Measurements from ENCODE around the gene ACACB. TPM values are rescaled to one million over a fixed set of nuclear protein-coding genes. Genes with fewer than 3 reads are reported as not detected.
A peak's percentile ranks its signal among the peaks of the same experiment; 100 is the strongest.

ACACB gene
- 1.9 TPM for polyA plus RNA-seq (2013, experiment 1 of 2; ENCODE audit: insufficient read length)
- polyA plus RNA-seq (2013, experiment 2 of 2; ENCODE audit: insufficient read length): 0.97 TPM

DNA sequence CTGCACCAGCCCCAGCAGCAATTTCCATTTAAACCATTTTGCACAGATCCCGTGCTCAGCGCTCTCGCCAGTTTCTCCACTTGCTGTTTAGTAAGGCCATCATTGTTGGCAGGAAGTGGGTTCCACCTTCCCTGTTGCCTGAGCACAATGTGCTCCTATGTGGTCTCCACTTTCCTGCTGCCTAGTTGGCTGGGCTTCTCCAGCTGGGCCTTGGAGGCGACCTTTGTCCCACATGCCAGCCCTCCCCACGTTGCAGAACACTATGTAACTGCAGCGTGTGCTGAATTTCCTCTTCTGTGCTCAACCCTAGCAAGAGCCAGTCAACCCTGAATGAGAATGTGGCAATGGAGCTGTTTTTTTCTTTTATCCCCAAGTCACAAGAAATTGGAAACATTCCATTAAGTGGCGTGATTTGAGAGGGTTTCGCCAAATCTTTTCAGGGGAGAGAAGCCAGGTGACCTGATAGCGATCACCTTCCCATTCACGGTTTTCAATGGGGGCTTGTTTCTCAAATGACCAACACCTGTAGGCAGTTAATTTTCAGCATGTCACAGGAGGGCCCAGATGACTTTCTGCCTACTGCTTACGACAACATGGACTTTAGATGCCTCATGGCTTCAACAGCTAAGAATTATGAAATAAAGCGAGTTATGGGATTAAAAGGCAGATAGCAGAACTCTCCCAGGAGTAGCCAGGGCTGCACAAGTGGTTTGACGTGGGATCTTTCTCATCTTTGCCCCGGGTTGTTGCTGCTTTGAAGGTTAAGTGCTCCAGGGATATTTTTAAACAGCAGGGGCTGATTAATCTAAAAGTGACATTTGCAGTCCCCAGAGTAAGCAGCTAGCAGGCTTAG is at the start of gene ACACB:
Gene ACACB (plus strand): TSS at position 830 of the 853 bp plus-strand sequence. CDS start 22,819 bp downstream, outside the sequence.
- DNase-seq: no peak

GRCh38 chr12:109069307-109070271 is 46.8 kb upstream of the ACACB start:
- DNase-seq: no peak

DNA sequence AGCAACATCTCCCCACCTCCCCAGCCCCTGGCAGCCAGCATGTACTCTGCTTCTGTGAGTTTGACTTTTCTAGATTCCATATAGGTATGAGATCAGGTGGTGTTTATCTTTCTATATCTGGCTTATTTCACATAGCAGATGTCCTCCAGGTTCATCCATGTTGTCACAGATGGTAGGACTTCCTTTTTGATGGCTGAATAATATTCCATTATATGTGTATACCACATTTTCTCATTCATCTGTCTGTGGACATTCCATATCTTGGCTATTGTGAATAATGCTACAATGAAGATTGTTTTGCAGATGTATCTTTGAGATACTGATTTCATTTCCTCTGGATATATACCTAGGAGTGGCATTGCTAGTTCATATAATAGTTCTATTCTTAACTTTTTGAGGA is 41.5 kb upstream of the ACACB start:
- no peak for DNase-seq

- DNase-seq: no peak
Measured at GRCh38 chr12:109082751-109083150, 33.6 kb upstream of the ACACB start.

DNA sequence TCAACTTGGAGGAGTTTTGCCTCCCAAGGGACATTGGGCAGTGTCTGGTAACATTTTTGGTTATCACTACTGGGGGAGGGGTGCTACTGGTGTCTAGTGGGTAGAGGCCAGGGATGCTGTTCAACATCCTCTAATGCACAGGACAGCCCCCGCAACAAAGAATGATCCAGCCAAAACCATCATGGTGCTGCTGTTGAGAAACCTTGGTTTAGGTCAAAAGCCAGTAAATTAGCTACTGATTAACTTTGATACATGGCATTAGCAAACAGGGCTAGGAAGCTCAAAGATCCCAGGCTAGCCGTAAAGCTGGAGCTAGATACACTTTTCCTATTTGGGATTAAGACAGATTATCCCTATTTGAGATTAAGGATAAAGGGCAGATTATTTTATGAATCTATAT is 32.0 kb upstream of the ACACB start:
- no peak for DNase-seq

GRCh38 chr12:109085590-109085989 is 30.8 kb upstream of the ACACB start:
- DNase-seq: no peak

- DNase-seq: no peak
Measured at GRCh38 chr12:109087250-109087649, 29.1 kb upstream of the ACACB start.

DNA sequence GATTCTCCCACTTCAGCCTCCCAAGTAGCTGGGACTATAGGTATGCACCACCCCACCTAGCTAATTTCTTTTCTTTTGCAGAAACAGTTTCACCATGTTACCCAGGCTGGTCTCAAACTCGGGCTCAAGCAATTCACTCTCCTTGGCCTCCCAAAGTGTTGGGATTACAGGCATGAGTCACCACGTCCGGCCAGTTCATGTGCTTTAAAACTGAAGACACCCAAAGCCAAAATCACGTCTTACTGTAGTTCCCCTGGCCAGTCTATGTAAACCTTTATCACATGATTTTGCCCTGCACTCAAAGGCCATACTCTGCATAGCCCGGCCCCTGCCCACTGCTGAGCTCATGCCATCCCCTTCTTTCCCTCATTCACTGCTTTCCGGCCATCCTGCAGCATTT is 27.6 kb upstream of the ACACB start:
- DNase-seq: no peak

DNA sequence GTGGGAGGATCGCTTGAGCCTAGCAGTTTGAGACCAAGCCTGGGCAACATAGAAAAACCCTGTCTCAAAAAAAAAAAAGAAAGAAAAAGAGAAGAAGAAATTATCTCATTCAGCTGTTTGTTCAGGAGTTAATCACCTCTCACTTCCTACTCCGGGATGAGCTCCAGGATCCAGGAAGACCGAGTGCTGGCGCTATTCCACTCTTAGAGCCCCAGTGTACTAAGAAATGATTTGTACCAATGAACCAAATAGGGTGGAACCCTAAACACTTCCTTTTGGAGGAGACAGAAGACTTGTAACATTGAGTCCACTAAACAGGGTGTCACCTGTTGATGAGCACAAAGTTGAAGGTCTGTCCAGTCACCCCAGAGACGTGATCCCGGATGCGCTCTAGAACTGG is 26.7 kb upstream of the ACACB start:
- DNase-seq: no peak

DNA sequence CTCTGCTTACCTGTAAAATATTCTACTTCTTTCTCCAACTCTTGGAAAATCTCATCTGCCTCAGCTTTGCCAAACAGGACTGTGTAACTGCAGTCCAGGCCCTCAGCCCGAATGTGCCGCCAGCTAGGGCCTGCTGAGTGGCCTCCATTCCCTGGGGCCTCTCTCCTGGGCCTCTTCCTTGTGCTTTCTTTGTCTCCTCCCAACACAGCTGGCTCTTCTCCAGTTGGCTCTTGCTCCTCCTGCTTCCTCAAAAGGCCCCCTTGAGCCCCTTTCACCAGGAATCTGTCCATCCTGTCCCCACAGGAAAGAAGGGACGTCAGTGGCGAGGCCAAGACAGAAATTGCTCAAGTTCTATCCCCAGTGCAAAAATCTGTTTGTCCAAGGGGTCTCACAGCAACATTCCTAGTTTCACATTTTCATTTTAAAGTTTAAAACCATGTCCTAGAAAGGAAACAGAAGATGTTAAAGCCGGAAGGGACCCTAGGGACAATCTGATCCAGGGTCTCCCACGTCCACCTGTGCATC is 23.8 kb upstream of the ACACB start:
- DNase-seq: no peak

GRCh38 chr12:109093022-109093918 is 23.1 kb upstream of the ACACB start, which contains the start of gene ALKBH2:
ALKBH2 (minus strand) TSS chr12:109093472; CDS start chr12:109092786, 686 bp downstream.
- peak; percentile 91 for DNase-seq

GRCh38 chr12:109097140-109097434 is 19.3 kb upstream of the ACACB start:
- no peak for DNase-seq

GRCh38 chr12:109097435-109098182 is 18.8 kb upstream of the ACACB start, which contains the start of gene UNG:
UNG (plus strand) TSS chr12:109097597; CDS start chr12:109097680, 83 bp downstream.
- peak; percentile 95 for DNase-seq

DNA sequence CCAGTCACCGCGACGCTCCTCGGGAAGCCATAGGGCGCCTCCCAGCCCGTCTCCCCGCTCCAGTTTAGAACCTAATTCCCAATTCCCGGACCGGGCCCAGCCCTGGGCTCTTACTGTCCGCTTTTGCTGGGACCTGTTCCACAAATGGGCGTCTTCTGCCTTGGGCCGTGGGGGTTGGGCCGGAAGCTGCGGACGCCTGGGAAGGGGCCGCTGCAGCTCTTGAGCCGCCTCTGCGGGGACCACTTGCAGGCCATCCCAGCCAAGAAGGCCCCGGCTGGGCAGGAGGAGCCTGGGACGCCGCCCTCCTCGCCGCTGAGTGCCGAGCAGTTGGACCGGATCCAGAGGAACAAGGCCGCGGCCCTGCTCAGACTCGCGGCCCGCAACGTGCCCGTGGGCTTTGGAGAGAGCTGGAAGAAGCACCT is 18.2 kb upstream of the ACACB start:
- DNase-seq: peak; percentile 63

GRCh38 chr12:109098651-109099050 is 17.7 kb upstream of the ACACB start:
- DNase-seq: no peak

GRCh38 chr12:109099431-109100020 is 16.9 kb upstream of the ACACB start:
- DNase-seq: no peak

DNA sequence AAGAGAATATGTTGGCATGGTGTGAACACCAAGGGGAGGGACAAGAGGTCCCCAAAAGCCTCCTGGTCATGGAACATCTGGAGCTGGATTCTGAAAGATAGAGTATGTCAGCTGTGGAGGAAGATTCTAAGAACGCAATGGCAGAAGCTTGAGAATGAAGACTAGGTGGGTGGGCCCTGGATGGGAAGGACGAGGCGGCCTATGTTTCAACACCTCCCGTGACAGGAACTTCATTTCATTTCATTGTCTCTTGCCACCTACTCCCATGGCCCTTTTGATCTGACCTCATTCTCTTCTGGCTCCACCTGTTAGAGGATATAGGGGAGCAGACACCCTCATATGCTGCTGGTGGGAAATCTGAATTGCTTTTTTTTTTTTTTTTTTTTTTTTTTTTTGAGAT is 15.6 kb upstream of the ACACB start:
- no peak for DNase-seq

GRCh38 chr12:109102491-109102890 is 13.9 kb upstream of the ACACB start:
- no peak for DNase-seq

GRCh38 chr12:109105176-109105575 is 11.2 kb upstream of the ACACB start:
- no peak for DNase-seq

DNA sequence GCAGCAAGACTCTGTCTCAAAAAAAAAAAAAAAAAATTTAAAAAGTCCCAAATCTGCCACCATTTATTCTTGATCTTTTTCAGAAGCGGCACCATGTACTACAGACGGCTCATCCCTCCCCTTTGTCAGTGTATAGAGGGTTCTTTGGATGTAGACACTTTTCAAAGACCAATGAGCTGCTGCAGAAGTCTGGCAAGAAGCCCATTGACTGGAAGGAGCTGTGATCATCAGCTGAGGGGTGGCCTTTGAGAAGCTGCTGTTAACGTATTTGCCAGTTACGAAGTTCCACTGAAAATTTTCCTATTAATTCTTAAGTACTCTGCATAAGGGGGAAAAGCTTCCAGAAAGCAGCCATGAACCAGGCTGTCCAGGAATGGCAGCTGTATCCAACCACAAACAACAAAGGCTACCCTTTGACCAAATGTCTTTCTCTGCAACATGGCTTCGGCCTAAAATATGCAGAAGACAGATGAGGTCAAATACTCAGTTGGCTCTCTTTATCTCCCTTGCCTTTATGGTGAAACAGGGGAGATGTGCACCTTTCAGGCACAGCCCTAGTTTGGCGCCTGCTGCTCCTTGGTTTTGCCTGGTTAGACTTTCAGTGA is 6.5 kb upstream of the ACACB start:
- DNase-seq: no peak
